ENCODE measurements around the gene IGFN1. TPM values are rescaled to one million over a fixed set of nuclear protein-coding genes. Genes with fewer than 3 reads are reported as not detected.

The IGFN1 gene
- total RNA-seq, 4 donors from 2014 or later: 0.14 TPM; not detected in 3

DNA sequence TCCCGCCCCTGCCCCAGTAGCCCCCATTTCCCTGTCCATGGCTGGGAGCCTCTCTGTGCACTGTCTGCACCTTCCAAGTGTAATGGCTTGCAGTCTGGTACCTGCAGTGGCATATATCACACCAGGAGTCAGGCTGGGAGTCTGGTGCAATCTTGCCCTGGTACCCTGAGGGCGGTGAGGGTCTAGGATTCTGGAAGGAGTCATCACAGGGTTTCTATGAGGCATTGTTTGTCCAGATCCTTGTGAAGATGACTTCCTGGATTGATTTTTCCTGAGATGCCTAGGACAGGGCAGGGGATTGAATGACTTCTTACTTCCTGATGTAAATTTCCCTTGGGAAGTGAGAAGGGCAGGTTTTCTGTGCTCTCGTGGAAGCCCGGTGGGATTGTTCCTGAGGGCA lies 86.8 kb downstream of the IGFN1 start:
- Histone ChIP-seq H3K27ac (no peak overlapping the region), H3K36me3 (no peaks in the 10 kb centered on the region), H3K4me1 (peaks cover 4 to 13% (median 10%) of the 10 kb centered on the region in 4 donors), H3K9me3 (no peaks in the 10 kb centered on the region), H3K27me3 (peaks cover 18% of the 10 kb centered on the region), H3K4me3 (no peak overlapping the region)
- intact Hi-C loops (cut with DNase I; ENCODE audit: low total_unique reads) (loop anchor here (5.0 kb wide), 1 partner anchor 1565 kb away; no protein-coding TSS in a partner anchor), in situ Hi-C loops (cut with MboI; ENCODE audit: low pct_ligation_motif_present in 1 of 4, low pct_unique_long_range_greater_than_20kb in 1 of 4, low sequenced_read_pairs in 3 of 4) (no loop called here)
- no peak for DNase-seq
- TF ChIP-seq POLR2AphosphoS5 (IDR thresholded peaks at IDR 0.05) (no peak), POLR2A (IDR thresholded peaks at IDR 0.05) (no peak), EP300 (IDR thresholded peaks at IDR 0.05; ENCODE audit: low read depth) (no peak), CTCF (IDR thresholded peaks at IDR 0.05) (no peak)
- 89% methylated on average over 4 of the region's 4 CpGs; no CpG with 5 or more reads in 1 of the 2 donors for WGBS, 2 donors (ENCODE audit: low coverage in 1 of 2)

Other genes with a start within 250 kb of the IGFN1 start
- gene KIF21B, start 167.1 kb upstream of the IGFN1 start, total RNA-seq: 10 to 100 TPM in 3 of 4 donors, 1 to 10 TPM in 1; 3.2 to 40.4 (median 22.7) TPM
- gene CACNA1S, start 78.4 kb upstream of the IGFN1 start, total RNA-seq: not detected
- gene ASCL5, start 63.6 kb upstream of the IGFN1 start, total RNA-seq: not detected
- 10 to 100 TPM in 3 of 4 donors, 1 to 10 TPM in 1; 6.7 to 35.4 (median 29.4) TPM for gene TMEM9, start 36.4 kb upstream of the IGFN1 start, total RNA-seq
- under 1 TPM in 2 of 4 donors, not detected in 2; 0.14 to 0.32 TPM for gene PKP1, start 92.7 kb downstream of the IGFN1 start, total RNA-seq
- under 1 TPM in 2 of 4 donors, not detected in 2; 0.14 to 0.95 TPM for gene TNNT2, start 186.9 kb downstream of the IGFN1 start, total RNA-seq
- gene LAD1, start 208.5 kb downstream of the IGFN1 start, total RNA-seq: 100 to 1,000 TPM; 142 to 215 (median 177) TPM
- gene TNNI1, start 230.9 kb downstream of the IGFN1 start, total RNA-seq: under 1 TPM in 2 of 4 donors, not detected in 2; 0.16 to 0.41 TPM

Data from transverse colon (tissue), 4 donors.